Hematopoietic multipotent progenitor cell (in vitro differentiated cells): ENCODE measurements around the gene SPART. TPM values are rescaled to one million over a fixed set of nuclear protein-coding genes. Genes with fewer than 3 reads are reported as not detected.

Experiments used
- DNase-seq, 3 donors: peaks; one replicate each; pipeline ENCODE4 v3.0.0-alpha.2; 2011 to 2015; ENCODE audit warnings: low read depth in 2 of 3, low spot score in 2 of 3
- small RNA-seq: library from RNA; depleted of rRNA; stranded (forward); fragments of <200 nt; gene quantifications from one replicate; pipeline ENCODE3, GENCODE V24; 2012
- total RNA-seq: library from RNA; depleted of rRNA; stranded (reverse); fragments of >200 nt; gene quantifications from one replicate; pipeline ENCODE4 v1.2.3, GENCODE V29; 2012

SPART gene
- total RNA-seq, 1 donor, result 41.5 TPM

DNA sequence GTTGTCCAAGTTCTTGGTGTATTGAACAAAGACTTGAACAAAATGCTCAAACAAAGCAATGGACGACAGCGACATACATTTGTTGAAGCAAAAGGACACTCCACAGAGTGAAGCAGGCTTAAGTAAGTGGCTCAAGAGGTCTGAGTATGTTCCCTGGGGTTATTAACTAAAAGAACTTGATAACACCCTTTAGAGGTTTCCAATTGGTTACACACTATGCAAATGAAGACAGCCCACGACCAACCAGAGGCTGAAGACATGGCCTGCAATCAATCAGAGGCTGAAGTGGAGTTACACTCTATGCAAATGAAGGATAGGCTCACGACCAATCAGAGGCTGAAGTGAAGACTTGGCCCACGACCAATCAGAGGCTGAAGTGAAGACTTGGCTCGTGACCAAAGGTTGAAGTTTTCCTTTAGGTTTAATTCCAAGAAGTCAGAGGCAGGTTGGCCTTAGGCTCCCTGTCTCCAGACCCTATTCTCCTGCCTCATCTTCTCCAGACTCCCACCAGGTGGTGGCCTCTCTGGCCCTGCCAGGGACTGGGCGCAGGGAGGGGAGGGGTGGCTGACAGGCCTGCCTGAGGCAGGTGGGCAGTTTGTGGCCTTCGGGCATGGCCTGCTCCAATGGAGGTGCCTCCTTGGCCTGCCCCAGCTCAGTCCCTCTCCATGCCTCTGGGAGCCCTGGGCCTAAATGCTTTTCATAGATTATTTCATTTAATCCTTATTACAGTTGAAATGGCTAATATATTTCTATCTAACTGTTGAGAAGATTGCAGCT is 86.6 kb downstream of the SPART start:
- no peak for DNase-seq

DNA sequence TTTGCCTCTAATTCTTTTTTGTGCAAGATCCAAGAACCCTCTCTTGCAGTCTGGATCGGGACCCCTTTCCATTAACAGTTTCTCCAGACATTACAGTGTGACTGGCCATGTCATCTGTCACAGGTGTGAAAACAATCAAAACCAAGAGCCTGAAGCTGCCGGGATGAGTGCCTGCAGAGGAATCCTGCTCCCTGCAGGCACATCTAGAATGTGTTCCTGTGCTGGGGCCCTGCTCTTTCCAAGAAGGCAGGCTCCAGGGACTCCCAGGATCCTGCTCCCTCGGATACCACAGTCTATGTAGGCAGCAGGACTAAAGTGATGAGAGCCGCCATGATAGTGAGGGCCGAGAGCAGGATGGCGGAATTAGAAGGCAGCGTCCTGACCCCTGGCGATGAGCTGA is 87.4 kb downstream of the SPART start:
- no peak for DNase-seq

Small RNAs within 50 kb of the gene (small RNA-seq; reads per million reads assigned to genes)
- gene RNU6-71P, result not detected

Other genes with a start within 250 kb of the SPART start
- gene DCLK1, start 215.0 kb downstream of the SPART start, total RNA-seq, result under 0.01 TPM
- gene SOHLH2, start 131.8 kb downstream of the SPART start, total RNA-seq, result 0.54 TPM
- 1.3 TPM for gene CCDC169, start 48.6 kb downstream of the SPART start, total RNA-seq
- gene CCNA1, start 86.1 kb upstream of the SPART start, total RNA-seq, result 0.81 TPM